HL-60/S4 treated with retinoic acid at 250 ng/mL for 4 days and 3 days (cell line): ENCODE results near the gene PTGS1.
"Not testable (repeated sequence)": the region's sequence is repeated elsewhere in the genome, so short reads cannot be mapped to it uniquely, and the experiment has no call there.

Experiments
- in situ Hi-C: fragments of 300-500 bp; cut with MboI; formaldehyde crosslinking; loops from 2 replicates; pipeline ENCODE4 v1.7.0; 2022; ENCODE audit warnings: low sequenced_read_pairs

Gene PTGS1

GRCh38 chr9:122370869-122371755 lies at the start of gene PTGS1:
PTGS1 (plus strand) TSS chr9:122371024; CDS start chr9:122371085, 61 bp downstream.
- in situ Hi-C loops: no loop called here

- in situ Hi-C loops: no loop called here
Measured at GRCh38 chr9:122322553-122322952, 48.3 kb upstream of the PTGS1 start.

DNA sequence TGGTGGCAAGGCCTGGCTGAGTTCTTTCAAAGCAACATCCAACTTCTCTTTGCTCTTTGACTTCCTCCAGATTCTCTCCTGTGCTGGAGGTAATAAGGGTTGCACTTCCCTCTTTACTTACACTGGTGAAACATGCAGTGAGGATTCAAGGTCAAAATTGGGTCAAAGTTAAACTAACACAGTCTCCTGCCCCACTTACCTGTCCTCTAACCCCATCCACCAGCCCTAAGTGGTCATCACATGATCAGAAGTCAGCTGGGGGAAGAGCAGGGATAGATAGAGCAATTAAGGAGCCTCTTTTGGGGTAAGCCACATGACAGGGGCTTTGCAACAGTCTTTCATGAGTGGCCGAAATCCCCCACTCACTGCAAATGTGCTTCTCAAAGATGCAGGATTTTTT lies 46.2 kb upstream of the PTGS1 start:
- in situ Hi-C loops: not testable (repeated sequence)

- in situ Hi-C loops: no loop called here
Measured at GRCh38 chr9:122325124-122325523, 45.7 kb upstream of the PTGS1 start.

GRCh38 chr9:122327175-122327574 lies 43.6 kb upstream of the PTGS1 start:
- in situ Hi-C loops: no loop called here

GRCh38 chr9:122329597-122329996 lies 41.2 kb upstream of the PTGS1 start:
- in situ Hi-C loops: no loop called here

DNA sequence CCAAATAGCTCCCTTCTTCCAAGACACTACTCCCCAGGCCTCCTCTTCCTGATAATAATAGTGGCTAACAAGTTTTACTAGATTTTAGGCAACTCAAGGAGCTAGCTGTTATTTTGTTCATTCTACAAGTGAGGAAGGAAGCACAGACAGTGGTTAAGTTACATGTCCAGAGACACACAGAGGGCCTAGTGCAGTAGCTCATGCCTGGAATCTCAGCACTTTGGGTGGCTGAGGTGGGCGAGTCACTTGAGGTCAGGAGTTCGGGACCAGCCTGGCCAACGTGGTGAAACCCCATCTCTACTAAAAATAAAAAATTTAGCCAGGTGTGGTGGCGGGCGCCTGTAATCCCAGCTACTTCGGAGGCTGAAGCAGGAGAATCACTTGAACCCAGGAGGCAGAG lies 40.4 kb upstream of the PTGS1 start:
- in situ Hi-C loops: not testable (repeated sequence)

DNA sequence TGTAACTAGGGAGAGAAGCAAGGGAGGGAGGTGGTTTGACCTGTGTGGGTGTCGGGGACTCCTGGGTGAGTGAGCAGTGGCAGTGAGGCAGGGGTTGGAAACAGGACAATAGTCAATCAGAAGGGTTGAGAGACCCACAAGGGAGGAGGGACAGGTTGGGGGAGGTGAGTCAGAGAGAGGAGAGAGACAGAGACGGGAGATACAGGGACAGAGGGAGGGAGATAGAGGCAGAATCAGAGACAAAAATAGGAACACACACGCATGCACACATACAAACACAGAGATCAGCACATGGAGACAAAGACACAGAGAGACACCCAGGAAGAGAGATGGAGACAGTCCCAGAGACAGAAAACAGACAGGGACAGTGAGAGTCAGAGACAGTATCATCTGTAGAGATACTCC lies 39.3 kb upstream of the PTGS1 start:
- in situ Hi-C loops: no loop called here

GRCh38 chr9:122332083-122332482 lies 38.7 kb upstream of the PTGS1 start:
- in situ Hi-C loops: no loop called here

GRCh38 chr9:122332644-122333043 lies 38.2 kb upstream of the PTGS1 start:
- in situ Hi-C loops: no loop called here

GRCh38 chr9:122333169-122333808 lies 37.5 kb upstream of the PTGS1 start:
- in situ Hi-C loops: no loop called here

DNA sequence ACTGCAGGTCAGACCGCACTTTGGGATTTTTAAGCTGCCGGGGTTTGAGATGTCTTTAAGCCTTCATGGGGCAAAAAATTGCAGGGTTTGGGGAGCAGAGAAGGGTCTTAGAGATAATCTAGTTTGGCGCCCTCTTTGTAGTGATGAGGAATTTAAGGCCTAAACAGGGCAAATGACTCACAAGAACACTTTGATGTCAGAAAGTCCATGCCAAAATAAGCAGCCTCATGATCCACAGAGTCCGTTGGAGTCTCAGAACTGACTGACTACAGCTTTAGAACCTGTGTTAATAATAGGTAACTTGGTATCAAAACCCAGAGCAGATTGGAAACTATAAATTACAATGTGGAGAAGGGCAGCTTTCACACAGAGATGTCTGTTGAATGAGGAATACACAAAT lies 35.9 kb upstream of the PTGS1 start:
- in situ Hi-C loops: no loop called here

DNA sequence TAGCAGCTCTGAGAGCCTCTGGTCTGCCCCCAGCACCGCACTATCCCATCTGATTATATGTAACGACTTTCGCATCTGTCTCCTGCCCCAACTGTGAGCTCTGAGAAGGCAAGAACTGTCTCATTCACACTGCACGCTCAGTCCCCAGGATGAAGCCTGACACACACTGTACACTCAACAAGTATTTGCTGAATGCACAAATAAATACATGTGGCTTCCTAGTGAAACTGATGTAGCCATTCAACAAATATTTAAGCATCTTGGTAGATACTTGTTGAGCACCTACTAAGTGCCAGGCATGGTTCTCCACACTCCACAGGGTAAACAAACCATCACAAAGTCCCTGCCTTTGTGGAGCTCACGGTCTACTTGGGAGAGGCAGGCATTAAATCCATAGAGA lies 34.6 kb upstream of the PTGS1 start:
- in situ Hi-C loops: no loop called here

GRCh38 chr9:122336866-122337555 lies 33.8 kb upstream of the PTGS1 start:
- in situ Hi-C loops: no loop called here

DNA sequence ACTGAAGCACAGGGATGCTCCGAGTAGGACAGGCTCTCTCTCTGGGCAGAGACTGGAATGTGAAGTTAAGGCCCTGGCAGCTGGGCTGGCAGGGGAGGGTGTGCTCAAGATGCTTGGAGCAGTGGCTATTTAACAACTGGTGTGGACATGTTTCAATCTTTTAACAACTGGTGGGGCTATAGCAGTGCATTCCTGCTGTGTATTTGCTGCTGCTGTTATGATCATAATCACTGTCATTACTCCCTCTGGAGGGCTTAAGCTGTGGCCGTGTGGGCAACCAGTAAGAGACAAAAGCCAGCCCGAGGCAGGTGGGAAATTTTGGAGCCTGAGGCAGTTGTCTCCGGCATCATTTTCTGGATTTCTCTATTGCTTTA lies 33.3 kb upstream of the PTGS1 start:
- in situ Hi-C loops: no loop called here

- in situ Hi-C loops: no loop called here
Measured at GRCh38 chr9:122338536-122338935, 32.3 kb upstream of the PTGS1 start.

GRCh38 chr9:122338994-122339393 lies 31.8 kb upstream of the PTGS1 start:
- in situ Hi-C loops: no loop called here

- in situ Hi-C loops: no loop called here
Measured at GRCh38 chr9:122339579-122339978, 31.2 kb upstream of the PTGS1 start.

GRCh38 chr9:122340161-122340560 lies 30.7 kb upstream of the PTGS1 start:
- in situ Hi-C loops: loop anchor here (10.0 kb wide), 1 partner anchor 215 kb away; no protein-coding TSS in a partner anchor

GRCh38 chr9:122342323-122343050 lies 28.3 kb upstream of the PTGS1 start:
- in situ Hi-C loops: loop anchor here (10.0 kb wide), 1 partner anchor 218 kb away; no protein-coding TSS in a partner anchor
